HepG2 (cell line): ENCODE measurements around the gene ZFPM1. TPM values are rescaled to one million over a fixed set of nuclear protein-coding genes. Genes with fewer than 3 reads are reported as not detected.

Experiments
- ATAC-seq: fragments of 200-7000 bp; cut with Tn5 transposase; 3 replicates; pipeline ENCODE4 v1.9.1; 2020; ENCODE audit warnings: mild to moderate bottlenecking, moderate library complexity
- BruUV-seq: library from RNA; stranded (reverse); fragments of 400-500 nt; replicated peaks from 2 replicates; lab custom pipeline; 2021; lab: Mats Ljungman, UMichigan
- CTCF ChIA-PET: fragments of 300-600 bp; formaldehyde crosslinking; extraction: SDS; loops from one replicate; lab custom pipeline; 2021; ENCODE audit warnings: low total read pairs, inconsistent platforms, low intra/inter-chr PET ratio; lab: Yijun Ruan, JAX
- POLR2A ChIA-PET: fragments of 350-600 bp; sonication (Branson Sonifier 250); formaldehyde crosslinking; loops from one replicate; lab custom pipeline; 2020; ENCODE audit warnings: antibody characterized with exemption, inconsistent platforms; lab: Yijun Ruan, JAX
- DNase-seq: peaks from one replicate; pipeline ENCODE4 v3.0.0-alpha.2; 2015; ENCODE audit warnings: low spot score
- FAIRE-seq: peaks from 3 replicates; lab custom pipeline; 2011; peaks lifted over from hg19 to GRCh38; lab: Jason Lieb, UNC
- H2AFZ ChIP-seq: one replicate; pipeline ENCODE4 v1.6.1; 2011; ENCODE audit warnings: low read length, inconsistent platforms
- H3K27ac ChIP-seq: fragments of 300-600 bp; 3 replicates; pipeline ENCODE4 v1.8.0; 2011; ENCODE audit warnings: mixed run types, mild to moderate bottlenecking, mixed read lengths, low read length, inconsistent platforms; ENCODE audit not compliant: insufficient read depth; ENCODE audit errors: extremely low read length
- H3K27me3 ChIP-seq, 2 experiments: fragments of 200-600 bp in 1 of 2; 2 replicates in 1 of 2; 3 replicates in 1 of 2; pipeline versions ENCODE4 v1.6.0 to v1.8.0; 2011; ENCODE audit warnings: low read length in 2 of 2, mild to moderate bottlenecking in 2 of 2, moderate library complexity in 2 of 2, inconsistent platforms in 1 of 2; ENCODE audit not compliant: insufficient read depth in 2 of 2, control insufficient read depth in 1 of 2
- H3K36me3 ChIP-seq, 2 experiments: fragments of 200-600 bp in 1 of 2; replicated peaks in 1 of 2; 2 replicates in 1 of 2; 3 replicates in 1 of 2; pipeline versions ENCODE4 v1.5.1 to v1.8.0; 2011; ENCODE audit warnings: low read length in 2 of 2, inconsistent platforms in 1 of 2; ENCODE audit not compliant: insufficient read depth in 2 of 2, control insufficient read depth in 1 of 2
- H3K4me1 ChIP-seq: 2 replicates; pipeline ENCODE4 v1.5.1; 2012; ENCODE audit warnings: low read length, inconsistent platforms; ENCODE audit not compliant: insufficient read depth
- H3K4me2 ChIP-seq: 2 replicates; pipeline ENCODE4 v1.6.0; 2011; ENCODE audit warnings: low read depth, low read length, inconsistent platforms
- H3K4me3 ChIP-seq, 3 experiments: fragments of 200-600 bp in 1 of 3; sonication (generic), shearing (Covaris generic) in 1 of 3; replicated peaks in 1 of 3; 2 replicates each; pipeline ENCODE4 v1.5.1; 2011 to 2016; ENCODE audit warnings: low read length in 3 of 3, inconsistent platforms in 2 of 3, low read depth in 2 of 3, mild to moderate bottlenecking in 2 of 3, control low read depth in 1 of 3, mixed read lengths in 1 of 3; ENCODE audit not compliant: insufficient read depth in 1 of 3
- H3K79me2 ChIP-seq: one replicate; pipeline ENCODE4 v1.6.1; 2011; ENCODE audit warnings: low read length, inconsistent platforms; ENCODE audit not compliant: insufficient read depth
- H3K9ac ChIP-seq: 2 replicates; pipeline ENCODE4 v1.6.0; 2011; ENCODE audit warnings: mild to moderate bottlenecking, low read depth, low read length, inconsistent platforms; ENCODE audit not compliant: insufficient read depth
- H3K9me3 ChIP-seq: 2 replicates; pipeline ENCODE4 v1.5.1; 2012; ENCODE audit warnings: mild to moderate bottlenecking, low read length
- H4K20me1 ChIP-seq: 2 replicates; pipeline ENCODE4 v1.6.0; 2011; ENCODE audit warnings: inconsistent platforms, mild to moderate bottlenecking, low read length, moderate library complexity; ENCODE audit not compliant: insufficient read depth
- CREB3 ChIP-seq: sonication (generic); formaldehyde crosslinking; IDR thresholded peaks from 2 replicates; pipeline ENCODE4 v1.5.0; 2020; ENCODE audit warnings: missing genetic modification reagents
- CREBL2 ChIP-seq: sonication (generic); formaldehyde crosslinking; IDR thresholded peaks from 2 replicates; pipeline ENCODE4 v1.8.1; 2023; ENCODE audit warnings: missing genetic modification reagents, mild to moderate bottlenecking, borderline replicate concordance
- DMAP1 ChIP-seq: IDR thresholded peaks from 2 replicates; pipeline ENCODE4 v1.6.1; 2016
- KIAA2018 ChIP-seq: sonication (generic); formaldehyde crosslinking; IDR thresholded peaks from 2 replicates; pipeline ENCODE4 v1.5.0; 2020; ENCODE audit warnings: mild to moderate bottlenecking, missing genetic modification reagents, borderline replicate concordance
- MBNL3 ChIP-seq: fragments of 250-450 bp; sonication (Bioruptor Pico); conservative IDR thresholded peaks from 2 replicates; pipeline ENCODE4 v1.8.0; 2022; ENCODE audit warnings: mild to moderate bottlenecking, inconsistent platforms
- PHF21A ChIP-seq: sonication (generic); formaldehyde crosslinking; IDR thresholded peaks from 2 replicates; pipeline ENCODE4 v1.5.0; 2020; ENCODE audit warnings: mild to moderate bottlenecking, missing genetic modification reagents
- PRDM10 ChIP-seq: sonication (generic); formaldehyde crosslinking; IDR thresholded peaks from 2 replicates; pipeline ENCODE4 v1.4.0; 2020; ENCODE audit warnings: low read depth, missing genetic modification reagents
- REXO4 ChIP-seq: sonication (generic); formaldehyde crosslinking; IDR thresholded peaks from 2 replicates; pipeline ENCODE4 v1.8.0; 2022; ENCODE audit warnings: missing genetic modification reagents, mild to moderate bottlenecking, borderline replicate concordance
- ZNF569 ChIP-seq: sonication (generic); formaldehyde crosslinking; IDR thresholded peaks from 2 replicates; pipeline ENCODE4 v1.5.0; 2020; ENCODE audit warnings: mild to moderate bottlenecking, missing genetic modification reagents, moderate library complexity, borderline replicate concordance
- WGBS: methylation state at CpG from one replicate; pipeline ENCODE4 v1.1.6; 2017; ENCODE audit warnings: low lambda C conversion rate; 5-methylcytosine and 5-hydroxymethylcytosine counted together
- in situ Hi-C: cut with HindIII; loops from 2 replicates; pipeline ENCODE4 v1.10.0; 2017; ENCODE audit warnings: low pct_unique_long_range_greater_than_20kb; ENCODE audit not compliant: extremely low pct_ligation_motif_present
- intact Hi-C: fragments of 100-400 bp; cut with micrococcal nuclease; formaldehyde crosslinking; loops from one replicate; pipeline ENCODE4 v1.10.0; 2022; ENCODE audit not compliant: unreplicated experiment
- polyA plus RNA-seq, 8 experiments: library from polyadenylated mRNA; depleted of rRNA in 3 of 8; stranded (reverse) in 7 of 8; unstranded in 1 of 8; fragments of >200 nt; fragmentation: Illumina TruSeq in 4 of 8; extraction: Trizol in 4 of 8; gene quantifications; 2 replicates each; pipeline versions ENCODE4 v1.2.1 to v1.2.3, GENCODE V29; 2011 to 2016; ENCODE audit warnings: low read depth in 4 of 8, missing spikeins in 1 of 8, mixed read lengths in 1 of 8; ENCODE audit not compliant: insufficient read depth in 1 of 8
- total RNA-seq, 5 experiments: library from RNA; depleted of rRNA; stranded (reverse); fragments of >200 nt; fragmentation: Illumina TruSeq; extraction: Trizol; gene quantifications; 2 replicates each; pipeline ENCODE4 v1.2.3, GENCODE V29; 2016; ENCODE audit warnings: low read depth in 1 of 5

ZFPM1 gene
- total and polyA plus RNA-seq, 2 of the 13 experiments (the other 11 are each of a cell fraction or from before 2014, with no cell fraction given), result 1.3 to 3.8 TPM

- no peak for TF ChIP-seq PRDM10 (CRISPR knock-in tag)
- TF ChIP-seq ZNF569 (CRISPR knock-in tag), result no peak
- TF ChIP-seq PHF21A, result no peak
- TF ChIP-seq REXO4 (CRISPR knock-in tag), result no peak
- 0 out of 2 replicates have a peak, but pooled peaks have one; percentile 20 for TF ChIP-seq CREB3
- TF ChIP-seq MBNL3 (CRISPR knock-in tag), result no peak
Observed at GRCh38 chr16:88453217-88453531, at the start of gene ZFPM1 (continued).

GRCh38 chr16:88403794-88404581 is 49.1 kb upstream of the ZFPM1 start:
- intact Hi-C loops (no loop called here), in situ Hi-C loops (no loop called here)
- Histone ChIP-seq H3K27me3 (peaks cover 15 to 68% of the 10 kb centered on the region in 2 experiments), H3K9ac (no peak overlapping the region), H2AFZ (no peak overlapping the region), H3K4me1 (peaks cover 2% of the 10 kb centered on the region), H3K4me3 (no peak overlapping the region), H3K79me2 (no peaks in the 10 kb centered on the region), H3K27ac (no peak overlapping the region), H3K9me3 (no peaks in the 10 kb centered on the region), H3K4me2 (no peak overlapping the region), H4K20me1 (peaks cover 4% of the 10 kb centered on the region; the same call in 1 of the 2 replicates), H3K36me3 (no peaks in the 10 kb centered on the region)
- no peak for FAIRE-seq
- ChIA-PET POLR2A (no interaction called here), CTCF (no interaction called here)
- peak; percentile 25; the same call in 2 of the 3 replicates for ATAC-seq
- 8% methylated on average over 19 of the region's 22 CpGs for WGBS
- DNase-seq, result no peak
- no TSS peak for BruUV-seq
- TF ChIP-seq DMAP1 (CRISPR knock-in tag) (no peak), CREBL2 (CRISPR knock-in tag) (no peak), KIAA2018 (no peak)
